Spleen (tissue), 7 donors: ENCODE measurements around the gene LCE3B.

ENCODE experiments used
- POLR2AphosphoS5 ChIP-seq, 3 donors: sonication (generic); formaldehyde crosslinking; IDR thresholded peaks; one replicate each; pipeline ENCODE4 v1.5.1; 2017; ENCODE audit warnings: antibody characterized with exemption in 3 of 3
- TF ChIP-seq, protein P1 (sequence below), 11 experiments: fragments of 200-600 bp in 7 of 11; fragments of 450-650 bp in 4 of 11; sonication (generic) in 4 of 11; IDR thresholded peaks in 8 of 11; conservative IDR thresholded peaks in 3 of 11; 1 replicate in 7 of 11; 2 replicates in 4 of 11; pipeline versions ENCODE4 v1.4.0 to v1.8.0; 2016 to 2021; ENCODE audit warnings: antibody characterized with exemption in 11 of 11, inconsistent platforms in 4 of 11, mild to moderate bottlenecking in 1 of 11
- donor health status: DM: no; HTN: no; CAD: no; lungs with moderate emphysema.
- donor health status: DM: no; HTN: no; CAD: no.
- donor health status: DM: no; HTN: no; CAD: no.

DNA sequence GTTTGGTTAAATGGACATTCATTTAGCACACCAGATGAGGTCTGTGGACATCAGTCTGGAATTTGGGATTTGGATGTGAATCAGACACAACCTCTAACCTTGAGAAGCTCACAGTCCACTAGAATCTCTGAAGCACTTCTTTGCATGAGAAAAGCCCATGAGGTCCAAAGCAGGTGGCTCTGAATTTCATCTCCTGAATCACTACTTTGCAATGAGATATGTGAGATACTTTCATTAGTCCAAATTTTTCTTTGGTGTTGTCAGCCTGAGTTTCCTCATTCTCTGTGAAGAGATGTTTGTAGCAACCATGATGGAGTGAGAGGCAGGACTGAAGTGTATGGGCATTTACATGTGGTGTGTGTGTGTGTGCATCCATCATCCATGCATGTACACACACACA, 33.0 kb downstream of the LCE3B start:
- TF ChIP-seq, protein P1, sequence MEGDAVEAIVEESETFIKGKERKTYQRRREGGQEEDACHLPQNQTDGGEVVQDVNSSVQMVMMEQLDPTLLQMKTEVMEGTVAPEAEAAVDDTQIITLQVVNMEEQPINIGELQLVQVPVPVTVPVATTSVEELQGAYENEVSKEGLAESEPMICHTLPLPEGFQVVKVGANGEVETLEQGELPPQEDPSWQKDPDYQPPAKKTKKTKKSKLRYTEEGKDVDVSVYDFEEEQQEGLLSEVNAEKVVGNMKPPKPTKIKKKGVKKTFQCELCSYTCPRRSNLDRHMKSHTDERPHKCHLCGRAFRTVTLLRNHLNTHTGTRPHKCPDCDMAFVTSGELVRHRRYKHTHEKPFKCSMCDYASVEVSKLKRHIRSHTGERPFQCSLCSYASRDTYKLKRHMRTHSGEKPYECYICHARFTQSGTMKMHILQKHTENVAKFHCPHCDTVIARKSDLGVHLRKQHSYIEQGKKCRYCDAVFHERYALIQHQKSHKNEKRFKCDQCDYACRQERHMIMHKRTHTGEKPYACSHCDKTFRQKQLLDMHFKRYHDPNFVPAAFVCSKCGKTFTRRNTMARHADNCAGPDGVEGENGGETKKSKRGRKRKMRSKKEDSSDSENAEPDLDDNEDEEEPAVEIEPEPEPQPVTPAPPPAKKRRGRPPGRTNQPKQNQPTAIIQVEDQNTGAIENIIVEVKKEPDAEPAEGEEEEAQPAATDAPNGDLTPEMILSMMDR (IDR thresholded peaks at IDR 0.05 in 8 of 11, conservative IDR thresholded peaks at IDR 0.05 in 3 of 11) = no peak
- no peak for TF ChIP-seq POLR2AphosphoS5 (IDR thresholded peaks at IDR 0.05)
